GM18508 (cell line): ENCODE measurements around the gene STARD8.
"Not testable (repeated sequence)": the region's sequence is repeated elsewhere in the genome, so short reads cannot be mapped to it uniquely, and the experiment has no call there.

Experiments used
- ATAC-seq: cut with Tn5 transposase; IDR thresholded peaks from one replicate; pipeline ENCODE4 v1.9.1; 2021; ENCODE audit warnings: moderate number of reproducible peaks; ENCODE audit not compliant: insufficient read depth, unreplicated experiment

STARD8 gene

GRCh38 chrX:68688931-68689330 is 41.5 kb downstream of the STARD8 start:
- not testable (repeated sequence) for ATAC-seq

- ATAC-seq: no peak
Measured at GRCh38 chrX:68690936-68691501, 43.6 kb downstream of the STARD8 start.

GRCh38 chrX:68691921-68692320 is 44.5 kb downstream of the STARD8 start:
- ATAC-seq: no peak

- no peak for ATAC-seq
Measured at GRCh38 chrX:68692651-68693050, 45.2 kb downstream of the STARD8 start.

GRCh38 chrX:68693481-68694434 is 46.3 kb downstream of the STARD8 start:
- no peak for ATAC-seq

- no peak for ATAC-seq
Measured at GRCh38 chrX:68694435-68695205, 47.2 kb downstream of the STARD8 start.

GRCh38 chrX:68695206-68695845 is 47.9 kb downstream of the STARD8 start:
- ATAC-seq: no peak

GRCh38 chrX:68696267-68696990 is 49.0 kb downstream of the STARD8 start:
- ATAC-seq: no peak

- no peak for ATAC-seq
Measured at GRCh38 chrX:68697036-68697435, 49.6 kb downstream of the STARD8 start.

- ATAC-seq: no peak
Measured at GRCh38 chrX:68697465-68698125, 50.1 kb downstream of the STARD8 start.

GRCh38 chrX:68698942-68699341 is 51.5 kb downstream of the STARD8 start:
- ATAC-seq: no peak

- no peak for ATAC-seq
Measured at GRCh38 chrX:68699960-68700746, 52.7 kb downstream of the STARD8 start.

GRCh38 chrX:68703369-68703768 is 55.9 kb downstream of the STARD8 start:
- no peak for ATAC-seq

GRCh38 chrX:68703846-68704245 is 56.4 kb downstream of the STARD8 start:
- no peak for ATAC-seq

- no peak for ATAC-seq
Measured at GRCh38 chrX:68705986-68706385, 58.5 kb downstream of the STARD8 start.

- no peak for ATAC-seq
Measured at GRCh38 chrX:68708503-68709290, 61.2 kb downstream of the STARD8 start.

- ATAC-seq: no peak
Measured at GRCh38 chrX:68710870-68711576, 63.6 kb downstream of the STARD8 start.
